ENCODE results near the gene C10orf90.

C10orf90 gene

GRCh38 chr10:126690534-126690933 is 20.0 kb upstream of the C10orf90 start:
- H3K4me3 ChIP-seq (ENCODE audit: low read depth, low read length): no peak overlapping the region
- TF ChIP-seq MAX (IDR thresholded peaks at IDR 0.05; ENCODE audit: low read depth, low read length) (no peak), POLR2A (IDR thresholded peaks at IDR 0.05; ENCODE audit: extremely low read depth, insufficient read length) (no peak), MYC (IDR thresholded peaks at IDR 0.05; ENCODE audit: low read depth, low read length) (no peak), CTCF (IDR thresholded peaks at IDR 0.05; ENCODE audit: low read depth, low read length) (no peak)
- no peak for DNase-seq (ENCODE audit: low read depth)

DNA sequence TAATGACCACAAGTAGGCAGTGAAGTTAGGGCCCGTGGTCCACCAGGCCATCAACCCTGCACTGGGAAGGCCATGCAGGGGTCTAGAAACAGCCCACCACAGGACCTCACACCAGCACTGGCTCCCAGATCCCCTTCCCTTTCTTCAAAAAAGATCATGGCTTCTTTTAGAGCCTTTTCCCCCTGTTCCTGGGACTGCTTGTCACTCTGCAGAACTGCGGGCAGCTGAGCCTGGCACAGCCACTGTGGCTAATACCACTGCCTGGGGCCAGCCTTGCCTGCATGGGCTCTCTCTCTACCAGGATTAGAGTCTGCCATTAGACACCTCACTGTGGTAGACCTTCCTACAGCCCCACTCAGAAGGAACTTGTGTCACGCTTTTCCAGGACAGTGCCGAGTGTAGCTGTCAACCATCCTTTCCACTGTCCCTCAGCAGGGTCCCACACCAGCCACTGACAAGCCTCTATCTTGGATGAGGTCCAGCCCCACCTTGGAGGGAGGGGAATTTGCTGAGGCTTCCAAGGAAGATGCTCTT is 19.0 kb upstream of the C10orf90 start:
- no peak for TF ChIP-seq POLR2A (IDR thresholded peaks at IDR 0.05; ENCODE audit: extremely low read depth, insufficient read length)
- no peak for TF ChIP-seq MYC (IDR thresholded peaks at IDR 0.05; ENCODE audit: low read depth, low read length)
- TF ChIP-seq MAX (IDR thresholded peaks at IDR 0.05; ENCODE audit: low read depth, low read length): no peak
- no peak for TF ChIP-seq CTCF (IDR thresholded peaks at IDR 0.05; ENCODE audit: low read depth, low read length)
- H3K4me3 ChIP-seq (ENCODE audit: low read depth, low read length): no peak overlapping the region
- no peak for DNase-seq (ENCODE audit: low read depth)

DNA sequence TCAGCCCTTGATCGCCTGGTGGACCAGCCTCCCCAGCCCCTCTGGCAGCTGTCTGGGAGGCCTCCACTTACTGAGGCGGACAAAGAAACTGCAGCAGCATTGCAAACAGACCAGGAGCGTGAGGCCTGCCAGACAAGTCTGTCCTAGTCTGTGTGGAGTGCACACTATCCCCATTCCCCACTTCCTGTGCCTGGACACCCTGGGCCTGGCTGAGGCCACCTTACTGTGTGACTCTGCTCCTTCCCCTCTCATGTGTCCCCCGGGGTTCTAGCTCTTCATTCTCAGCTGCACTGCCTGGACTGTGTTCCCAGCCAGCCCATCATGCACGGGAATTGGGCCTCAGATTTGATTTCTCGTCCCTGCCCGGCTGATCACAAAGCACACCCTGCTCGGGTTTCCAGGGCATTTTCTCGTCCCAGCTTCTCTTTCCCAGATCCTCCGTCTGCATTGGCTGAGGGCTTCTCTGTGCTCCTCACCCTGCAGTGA is 16.7 kb upstream of the C10orf90 start:
- TF ChIP-seq MAX (IDR thresholded peaks at IDR 0.05; ENCODE audit: low read depth, low read length) (no peak), CTCF (IDR thresholded peaks at IDR 0.05; ENCODE audit: low read depth, low read length) (no peak), MYC (IDR thresholded peaks at IDR 0.05; ENCODE audit: low read depth, low read length) (no peak), POLR2A (IDR thresholded peaks at IDR 0.05; ENCODE audit: extremely low read depth, insufficient read length) (no peak)
- no peak for DNase-seq (ENCODE audit: low read depth)
- no peak overlapping the region for H3K4me3 ChIP-seq (ENCODE audit: low read depth, low read length)

DNA sequence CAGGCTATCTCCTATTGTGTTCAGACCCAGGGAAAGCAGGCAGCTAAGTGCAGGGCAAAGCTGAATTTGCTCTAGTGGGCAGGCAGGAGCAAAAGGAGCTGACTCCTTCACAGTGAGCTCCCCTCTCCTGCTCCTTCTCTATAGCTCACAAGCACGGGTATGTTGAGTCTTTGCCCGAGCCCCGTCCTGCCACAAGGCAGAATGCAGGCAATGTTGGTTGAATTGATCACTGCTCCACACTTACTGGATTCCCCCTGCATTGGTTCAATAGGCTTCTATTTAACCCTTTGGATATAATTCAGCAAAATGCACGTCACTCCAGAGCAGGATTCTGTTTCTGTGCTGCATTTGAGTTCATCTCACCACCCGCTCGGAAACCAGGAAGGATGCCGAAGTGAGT is 16.2 kb upstream of the C10orf90 start:
- no peak overlapping the region for H3K4me3 ChIP-seq (ENCODE audit: low read depth, low read length)
- TF ChIP-seq MYC (IDR thresholded peaks at IDR 0.05; ENCODE audit: low read depth, low read length) (no peak), CTCF (IDR thresholded peaks at IDR 0.05; ENCODE audit: low read depth, low read length) (no peak), POLR2A (IDR thresholded peaks at IDR 0.05; ENCODE audit: extremely low read depth, insufficient read length) (no peak), MAX (IDR thresholded peaks at IDR 0.05; ENCODE audit: low read depth, low read length) (no peak)
- DNase-seq (ENCODE audit: low read depth): no peak

- TF ChIP-seq POLR2A (IDR thresholded peaks at IDR 0.05; ENCODE audit: extremely low read depth, insufficient read length): no peak
- TF ChIP-seq CTCF (IDR thresholded peaks at IDR 0.05; ENCODE audit: low read depth, low read length): no peak
- TF ChIP-seq MAX (IDR thresholded peaks at IDR 0.05; ENCODE audit: low read depth, low read length): no peak
- no peak for TF ChIP-seq MYC (IDR thresholded peaks at IDR 0.05; ENCODE audit: low read depth, low read length)
- H3K4me3 ChIP-seq (ENCODE audit: low read depth, low read length): no peak overlapping the region
- DNase-seq (ENCODE audit: low read depth): no peak
Measured at GRCh38 chr10:126686268-126686667, 15.8 kb upstream of the C10orf90 start.
